Endothelial cell of umbilical vein (primary cell): ENCODE results near the gene DNAH9. TPM values are rescaled to one million over a fixed set of nuclear protein-coding genes. Genes with fewer than 3 reads are reported as not detected.

ENCODE experiments used
- BruUV-seq: library from RNA; stranded (reverse); fragments of 400-500 nt; replicated peaks from 2 replicates; lab custom pipeline; 2021; lab: Mats Ljungman, UMichigan
- CTCF ChIA-PET: fragments of 300-600, 350-600 bp; sonication (Branson Sonifier 250); formaldehyde crosslinking; loops from one replicate; lab custom pipeline; 2021; ENCODE audit warnings: antibody characterized with exemption, inconsistent platforms; lab: Charles Lee
- POLR2A ChIA-PET: fragments of 300-600, 350-600 bp; sonication (Branson Sonifier 250); formaldehyde crosslinking; loops from one replicate; lab custom pipeline; 2021; ENCODE audit warnings: antibody characterized with exemption, inconsistent platforms; lab: Charles Lee
- DNase-seq: peaks from one replicate; pipeline ENCODE4 v3.0.0-alpha.2; 2011; ENCODE audit warnings: low read depth, low spot score
- FAIRE-seq: peaks from 2 replicates; lab custom pipeline; 2011; peaks lifted over from hg19 to GRCh38; lab: Jason Lieb, UNC
- H2AFZ ChIP-seq: 2 replicates; pipeline ENCODE4 v1.6.0; 2012; ENCODE audit warnings: low read depth, low read length, control low read depth, inconsistent platforms
- H3K27ac ChIP-seq: 2 replicates; pipeline ENCODE4 v1.5.1; 2011; ENCODE audit warnings: low read depth, mild to moderate bottlenecking, control low read depth, low read length, moderate library complexity; ENCODE audit not compliant: insufficient read depth
- H3K27me3 ChIP-seq, 2 experiments: 2 replicates each; pipeline versions ENCODE4 v1.6.0 to v1.6.1; 2011; ENCODE audit warnings: low read length in 2 of 2, mixed read lengths in 1 of 2; ENCODE audit not compliant: control insufficient read depth in 2 of 2, insufficient read depth in 2 of 2
- H3K36me3 ChIP-seq, 2 experiments: 2 replicates in 1 of 2; 3 replicates in 1 of 2; pipeline ENCODE4 v1.5.1; 2011; ENCODE audit warnings: low read length in 2 of 2, mild to moderate bottlenecking in 1 of 2, moderate library complexity in 1 of 2; ENCODE audit not compliant: control insufficient read depth in 2 of 2, insufficient read depth in 2 of 2; ENCODE audit errors: extremely low read depth in 1 of 2
- H3K4me1 ChIP-seq: 3 replicates; pipeline ENCODE4 v1.5.1; 2011; ENCODE audit warnings: mild to moderate bottlenecking, low read length; ENCODE audit not compliant: control insufficient read depth, insufficient read depth; ENCODE audit errors: extremely low read depth
- H3K4me2 ChIP-seq: 2 replicates; pipeline ENCODE4 v1.6.1; 2011; ENCODE audit warnings: low read length, control low read depth, mixed read lengths; ENCODE audit not compliant: insufficient read depth
- H3K4me3 ChIP-seq, 3 experiments: fragments of 200-600 bp in 1 of 3; sonication (generic), shearing (Covaris generic) in 1 of 3; replicated peaks in 1 of 3; 2 replicates each; pipeline ENCODE4 v1.5.1; 2011 to 2016; ENCODE audit warnings: control low read depth in 3 of 3, low read length in 3 of 3, mild to moderate bottlenecking in 2 of 3, inconsistent platforms in 1 of 3, low read depth in 1 of 3, moderate library complexity in 1 of 3; ENCODE audit not compliant: insufficient read depth in 1 of 3
- H3K79me2 ChIP-seq: 2 replicates; pipeline ENCODE4 v1.6.0; 2012; ENCODE audit warnings: low read length, inconsistent platforms; ENCODE audit not compliant: control insufficient read depth, insufficient read depth
- H3K9ac ChIP-seq: replicated peaks from 2 replicates; pipeline ENCODE3; 2011; ENCODE audit warnings: low read length, control low read depth; ENCODE audit not compliant: insufficient read depth; ENCODE audit errors: extremely low read depth
- H3K9me1 ChIP-seq: replicated peaks from 3 replicates; pipeline ENCODE4 v1.6.0; 2011; ENCODE audit warnings: mild to moderate bottlenecking, low read length; ENCODE audit not compliant: control insufficient read depth, insufficient read depth; ENCODE audit errors: extremely low read depth
- H3K9me3 ChIP-seq: replicated peaks from 2 replicates; pipeline ENCODE4 v1.5.1; 2012; ENCODE audit warnings: low read length, inconsistent platforms; ENCODE audit not compliant: control insufficient read depth, insufficient read depth
- H4K20me1 ChIP-seq: replicated peaks from 2 replicates; pipeline ENCODE3; 2011; ENCODE audit warnings: mild to moderate bottlenecking, low read length; ENCODE audit not compliant: control insufficient read depth, insufficient read depth; ENCODE audit errors: extremely low read depth
- CTCF ChIP-seq, 2 donors: IDR thresholded peaks; 1 replicate in 1 of 2; 2 replicates in 1 of 2; pipeline ENCODE4 v1.5.1; 2011; ENCODE audit warnings: low read length in 2 of 2, mild to moderate bottlenecking in 2 of 2, moderate library complexity in 2 of 2, control low read depth in 1 of 2, inconsistent platforms in 1 of 2, low read depth in 1 of 2; ENCODE audit not compliant: insufficient read depth in 1 of 2; ENCODE audit errors: extremely low read depth in 1 of 2
- EZH2 ChIP-seq: IDR thresholded peaks from 2 replicates; pipeline ENCODE4 v1.6.1; 2012; ENCODE audit warnings: borderline replicate concordance, low read depth, mild to moderate bottlenecking, moderate library complexity, low read length, inconsistent platforms; ENCODE audit not compliant: severe bottlenecking
- FOS ChIP-seq: IDR thresholded peaks from 2 replicates; pipeline ENCODE4 v1.6.1; 2011; ENCODE audit warnings: mild to moderate bottlenecking, low read length, moderate library complexity, borderline replicate concordance; ENCODE audit not compliant: insufficient read depth
- GATA2 ChIP-seq: IDR thresholded peaks from 2 replicates; pipeline ENCODE4 v1.7.0; 2011; ENCODE audit warnings: low read depth, mild to moderate bottlenecking, moderate library complexity, mixed read lengths, low read length; ENCODE audit not compliant: insufficient read length, insufficient read depth
- JUN ChIP-seq: IDR thresholded peaks from 2 replicates; pipeline ENCODE4 v1.6.1; 2011; ENCODE audit warnings: borderline replicate concordance, low read depth; ENCODE audit not compliant: insufficient read length, insufficient read depth
- MAX ChIP-seq: IDR thresholded peaks from 2 replicates; pipeline ENCODE4 v1.6.1; 2011; ENCODE audit not compliant: insufficient read depth, insufficient read length
- MYC ChIP-seq: IDR thresholded peaks from one replicate; pipeline ENCODE4 v1.6.1; 2011; ENCODE audit warnings: mild to moderate bottlenecking, low read depth, low read length
- POLR2A ChIP-seq: IDR thresholded peaks from 2 replicates; pipeline ENCODE4 v1.6.1; 2012; ENCODE audit warnings: low read depth, mild to moderate bottlenecking, control low read depth, low read length
- POLR2AphosphoS5 ChIP-seq: IDR thresholded peaks from 2 replicates; pipeline ENCODE4 v1.6.1; 2012; ENCODE audit warnings: low read depth, mild to moderate bottlenecking, control low read depth, low read length, moderate library complexity; ENCODE audit not compliant: insufficient read depth
- dilution Hi-C: fragments of 300-500 bp; cut with MboI; formaldehyde crosslinking; loops from one replicate; pipeline ENCODE4 v1.15.0; 2019; ENCODE audit warnings: low sequenced_read_pairs; ENCODE audit not compliant: extremely low pct_ligation_motif_present
- intact Hi-C: fragments of 100-400 bp; cut with micrococcal nuclease; formaldehyde crosslinking; loops from one replicate; pipeline ENCODE4 v1.10.0; 2022
- polyA plus RNA-seq, 4 experiments: library from polyadenylated mRNA; depleted of rRNA in 3 of 4; stranded (reverse) in 3 of 4; unstranded in 1 of 4; fragments of >200 nt; gene quantifications; 2 replicates each; pipeline versions ENCODE4 v1.2.1 to v1.2.3, GENCODE V29; 2011 to 2012; ENCODE audit warnings: missing spikeins in 1 of 4
- total RNA-seq: library from RNA; stranded (reverse); gene quantifications from 2 replicates; pipeline ENCODE4 v1.2.3, GENCODE V29; 2021

The DNAH9 gene
- total and polyA plus RNA-seq, 2 donors (not counting 3 experiments of a cell fraction or from before 2014, with no cell fraction given), result not detected

DNA sequence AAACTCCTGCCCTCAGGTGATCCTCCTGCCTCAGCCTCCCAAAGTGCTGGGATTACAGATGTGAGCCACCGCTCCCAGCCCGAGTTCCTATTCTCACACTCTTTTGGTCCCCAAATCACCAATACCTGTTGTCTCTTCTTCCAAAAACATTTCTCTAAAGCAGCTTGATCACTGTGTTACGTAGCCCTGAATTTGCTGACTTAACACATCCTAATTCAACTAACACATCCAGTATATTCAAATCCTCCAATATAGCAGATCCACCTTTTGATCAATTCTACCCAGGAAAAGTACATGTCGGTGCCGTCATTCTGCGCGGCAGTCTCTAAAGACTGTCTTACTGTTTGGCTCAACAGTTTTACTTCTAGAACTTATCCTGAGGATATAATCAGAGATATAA lies 207.7 kb downstream of the DNAH9 start:
- Histone ChIP-seq H3K9me3 (peaks cover 4% of the 10 kb centered on the region), H4K20me1 (no peaks in the 10 kb centered on the region), H3K36me3 (no peaks in the 10 kb centered on the region), H2AFZ (no peak overlapping the region), H3K9ac (no peak overlapping the region), H3K9me1 (no peaks in the 10 kb centered on the region), H3K27me3 (no peaks in the 10 kb centered on the region), H3K4me2 (no peak overlapping the region), H3K4me3 (no peak overlapping the region), H3K4me1 (no peaks in the 10 kb centered on the region), H3K27ac (no peak overlapping the region), H3K79me2 (no peaks in the 10 kb centered on the region)
- CTCF ChIA-PET, result no interaction called here
- DNase-seq (no peak), FAIRE-seq (no peak)
- no TSS peak for BruUV-seq
- POLR2A ChIA-PET, result no interaction called here
- intact Hi-C loops, result no loop called here
- dilution Hi-C loops, result no loop called here
- TF ChIP-seq MAX (no peak), JUN (no peak), POLR2A (no peak), CTCF (IDR thresholded peaks at IDR 0.05; ENCODE audit: extremely low read depth in 1 of 2, insufficient read depth in 1 of 2, low read depth in 1 of 2, low read length in 2 of 2) (no peak), GATA2 (no peak), FOS (no peak), POLR2AphosphoS5 (no peak), EZH2 (no peak), MYC (no peak)
